DOHH2 (cell line): Measurements from ENCODE around the gene KAT2A.

Experiments
- EZH2phosphoT487 ChIP-seq: fragments of 200-600 bp; sonication (generic); IDR thresholded peaks from 2 replicates; pipeline ENCODE4 v1.6.1; 2017; ENCODE audit warnings: borderline replicate concordance, mild to moderate bottlenecking, antibody characterized with exemption, low read length, moderate library complexity, mixed read lengths
- TF ChIP-seq, protein P1 (sequence below): fragments of 200-600 bp; sonication (generic); IDR thresholded peaks from one replicate; pipeline ENCODE4 v1.5.1; 2014; ENCODE audit warnings: antibody characterized with exemption, mild to moderate bottlenecking, low read depth, low read length; ENCODE audit not compliant: poor library complexity, severe bottlenecking

DNA sequence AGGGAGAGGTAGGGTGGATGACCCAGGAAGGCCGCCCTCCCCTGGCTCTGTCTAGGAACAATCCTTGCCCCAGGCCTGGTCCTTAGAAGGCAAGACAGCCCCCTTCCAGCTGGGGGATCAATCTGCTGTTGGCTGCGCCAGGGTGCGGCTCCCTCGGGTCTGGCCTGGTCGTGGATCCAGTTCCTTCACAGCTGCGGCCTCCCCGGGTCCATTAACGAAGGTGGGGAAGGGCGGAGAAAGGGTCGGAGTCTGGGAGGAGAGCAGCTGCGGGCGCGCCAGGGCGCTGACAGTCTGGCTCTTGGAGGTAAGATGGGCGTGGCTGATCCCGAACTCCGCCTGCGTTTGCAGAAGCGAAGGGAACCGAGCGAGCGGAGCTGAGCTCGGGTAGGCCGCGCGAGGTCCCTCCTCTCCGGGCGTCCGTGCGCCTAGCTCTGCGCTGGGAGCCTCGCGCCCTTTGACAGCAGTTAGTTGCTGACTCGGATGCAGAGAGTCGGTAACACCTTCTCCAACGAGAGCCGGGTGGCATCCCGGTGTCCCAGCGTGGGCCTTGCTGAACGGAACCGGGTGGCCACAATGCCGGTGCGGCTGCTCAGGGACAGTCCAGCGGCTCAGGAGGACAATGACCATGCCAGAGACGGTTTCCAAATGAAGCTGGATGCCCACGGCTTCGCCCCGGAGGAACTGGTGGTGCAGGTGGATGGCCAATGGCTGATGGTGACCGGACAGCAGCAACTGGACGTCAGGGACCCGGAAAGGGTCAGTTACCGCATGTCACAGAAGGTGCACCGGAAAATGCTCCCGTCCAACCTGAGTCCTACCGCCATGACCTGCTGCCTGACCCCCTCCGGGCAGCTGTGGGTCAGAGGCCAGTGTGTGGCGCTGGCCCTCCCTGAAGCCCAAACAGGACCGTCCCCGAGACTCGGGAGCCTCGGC, 1.5 kb upstream of the KAT2A start, which contains the start of gene HSPB9:
- TF ChIP-seq, protein P1, sequence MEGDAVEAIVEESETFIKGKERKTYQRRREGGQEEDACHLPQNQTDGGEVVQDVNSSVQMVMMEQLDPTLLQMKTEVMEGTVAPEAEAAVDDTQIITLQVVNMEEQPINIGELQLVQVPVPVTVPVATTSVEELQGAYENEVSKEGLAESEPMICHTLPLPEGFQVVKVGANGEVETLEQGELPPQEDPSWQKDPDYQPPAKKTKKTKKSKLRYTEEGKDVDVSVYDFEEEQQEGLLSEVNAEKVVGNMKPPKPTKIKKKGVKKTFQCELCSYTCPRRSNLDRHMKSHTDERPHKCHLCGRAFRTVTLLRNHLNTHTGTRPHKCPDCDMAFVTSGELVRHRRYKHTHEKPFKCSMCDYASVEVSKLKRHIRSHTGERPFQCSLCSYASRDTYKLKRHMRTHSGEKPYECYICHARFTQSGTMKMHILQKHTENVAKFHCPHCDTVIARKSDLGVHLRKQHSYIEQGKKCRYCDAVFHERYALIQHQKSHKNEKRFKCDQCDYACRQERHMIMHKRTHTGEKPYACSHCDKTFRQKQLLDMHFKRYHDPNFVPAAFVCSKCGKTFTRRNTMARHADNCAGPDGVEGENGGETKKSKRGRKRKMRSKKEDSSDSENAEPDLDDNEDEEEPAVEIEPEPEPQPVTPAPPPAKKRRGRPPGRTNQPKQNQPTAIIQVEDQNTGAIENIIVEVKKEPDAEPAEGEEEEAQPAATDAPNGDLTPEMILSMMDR, result no peak
- no peak for TF ChIP-seq EZH2phosphoT487
